ENCODE data around the gene UQCRFS1. TPM values are rescaled to one million over a fixed set of nuclear protein-coding genes. Genes with fewer than 3 reads are reported as not detected.

UQCRFS1 gene
- polyA plus RNA-seq, 1 experiment = 32.8 TPM

DNA sequence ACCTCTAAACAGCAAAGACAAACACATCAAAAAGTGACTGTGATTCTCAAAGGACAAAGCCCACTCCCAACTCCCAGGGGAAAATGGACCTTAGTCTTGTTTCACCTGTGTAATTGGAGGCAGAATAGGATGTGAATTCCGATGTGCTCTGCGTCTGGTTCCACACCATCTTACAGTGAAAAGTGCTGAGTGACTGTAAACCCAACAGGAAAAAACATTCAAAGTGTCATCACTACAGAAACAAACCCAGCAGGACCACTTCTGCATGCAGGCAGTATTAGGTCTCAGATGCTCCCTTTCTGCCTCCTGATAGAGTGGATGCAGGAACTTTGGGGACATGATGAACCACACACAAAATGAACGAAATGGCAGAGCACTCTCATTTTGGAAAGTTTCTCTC, 6.5 kb downstream of the UQCRFS1 start:
- no peaks in the 10 kb centered on the region for H3K27me3 ChIP-seq (ENCODE audit: control insufficient read depth, insufficient read depth, low read length)
- H3K36me3 ChIP-seq (ENCODE audit: control insufficient read depth, insufficient read depth, low read length) = no peaks in the 10 kb centered on the region; the same call in 1 of the 2 replicates
- DNase-seq (ENCODE audit: low read depth) = no peak
- POLR2A ChIA-PET = no interaction called here
- no peak overlapping the region for H3K4me3 ChIP-seq (ENCODE audit: low read depth, low read length)
- CTCF ChIA-PET = no interaction called here
- TF ChIP-seq, protein P1, sequence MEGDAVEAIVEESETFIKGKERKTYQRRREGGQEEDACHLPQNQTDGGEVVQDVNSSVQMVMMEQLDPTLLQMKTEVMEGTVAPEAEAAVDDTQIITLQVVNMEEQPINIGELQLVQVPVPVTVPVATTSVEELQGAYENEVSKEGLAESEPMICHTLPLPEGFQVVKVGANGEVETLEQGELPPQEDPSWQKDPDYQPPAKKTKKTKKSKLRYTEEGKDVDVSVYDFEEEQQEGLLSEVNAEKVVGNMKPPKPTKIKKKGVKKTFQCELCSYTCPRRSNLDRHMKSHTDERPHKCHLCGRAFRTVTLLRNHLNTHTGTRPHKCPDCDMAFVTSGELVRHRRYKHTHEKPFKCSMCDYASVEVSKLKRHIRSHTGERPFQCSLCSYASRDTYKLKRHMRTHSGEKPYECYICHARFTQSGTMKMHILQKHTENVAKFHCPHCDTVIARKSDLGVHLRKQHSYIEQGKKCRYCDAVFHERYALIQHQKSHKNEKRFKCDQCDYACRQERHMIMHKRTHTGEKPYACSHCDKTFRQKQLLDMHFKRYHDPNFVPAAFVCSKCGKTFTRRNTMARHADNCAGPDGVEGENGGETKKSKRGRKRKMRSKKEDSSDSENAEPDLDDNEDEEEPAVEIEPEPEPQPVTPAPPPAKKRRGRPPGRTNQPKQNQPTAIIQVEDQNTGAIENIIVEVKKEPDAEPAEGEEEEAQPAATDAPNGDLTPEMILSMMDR (IDR thresholded peaks at IDR 0.05; ENCODE audit: insufficient read depth, low read depth, low read length) = no peak

DNA sequence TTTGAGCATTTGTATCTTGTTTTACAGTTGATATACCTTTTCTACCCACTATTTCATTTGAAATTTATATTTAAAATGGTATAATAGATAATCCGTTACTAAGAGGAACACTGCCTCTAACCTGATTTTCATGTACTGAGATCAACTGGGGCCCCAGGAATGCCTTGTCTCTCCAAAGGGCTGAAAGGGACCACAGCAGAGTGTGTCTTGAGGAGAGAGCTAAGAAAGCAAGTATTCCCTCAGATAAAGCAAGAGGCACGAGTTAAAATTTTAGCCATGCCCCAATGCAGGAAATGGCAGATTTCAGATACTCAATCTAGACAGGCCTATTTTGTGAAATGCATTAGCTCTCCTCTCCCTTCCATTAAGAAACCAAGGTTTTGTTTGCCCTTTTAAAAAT, 10.7 kb downstream of the UQCRFS1 start:
- CTCF ChIA-PET = no interaction called here
- H3K27me3 ChIP-seq (ENCODE audit: control insufficient read depth, insufficient read depth, low read length) = no peaks in the 10 kb centered on the region
- DNase-seq (ENCODE audit: low read depth) = no peak
- POLR2A ChIA-PET = no interaction called here
- H3K36me3 ChIP-seq (ENCODE audit: control insufficient read depth, insufficient read depth, low read length) = no peaks in the 10 kb centered on the region; the same call in 1 of the 2 replicates
- H3K4me3 ChIP-seq (ENCODE audit: low read depth, low read length) = no peak overlapping the region
- TF ChIP-seq, protein P1 (IDR thresholded peaks at IDR 0.05; ENCODE audit: insufficient read depth, low read depth, low read length) = no peak

DNA sequence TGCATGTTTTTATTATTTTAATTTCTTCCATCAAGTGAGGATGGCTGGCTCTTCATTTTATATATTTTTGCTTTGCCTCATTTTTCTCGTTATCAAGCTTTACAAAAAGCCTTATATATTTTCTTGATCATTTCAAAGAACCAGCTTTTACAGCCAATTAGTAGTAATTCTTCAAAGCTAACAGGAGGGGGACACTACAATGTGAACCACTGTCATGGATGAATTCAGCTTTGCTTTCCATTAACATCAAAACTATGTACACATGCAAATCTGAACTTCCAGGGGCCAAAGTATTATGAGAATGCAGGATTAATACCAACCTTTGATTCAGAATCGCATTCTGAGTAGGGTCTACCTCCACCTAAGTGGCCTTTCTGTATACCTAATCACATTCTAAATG, 11.1 kb downstream of the UQCRFS1 start:
- POLR2A ChIA-PET = no interaction called here
- DNase-seq (ENCODE audit: low read depth) = no peak
- TF ChIP-seq, protein P1 (IDR thresholded peaks at IDR 0.05; ENCODE audit: insufficient read depth, low read depth, low read length) = no peak

DNA sequence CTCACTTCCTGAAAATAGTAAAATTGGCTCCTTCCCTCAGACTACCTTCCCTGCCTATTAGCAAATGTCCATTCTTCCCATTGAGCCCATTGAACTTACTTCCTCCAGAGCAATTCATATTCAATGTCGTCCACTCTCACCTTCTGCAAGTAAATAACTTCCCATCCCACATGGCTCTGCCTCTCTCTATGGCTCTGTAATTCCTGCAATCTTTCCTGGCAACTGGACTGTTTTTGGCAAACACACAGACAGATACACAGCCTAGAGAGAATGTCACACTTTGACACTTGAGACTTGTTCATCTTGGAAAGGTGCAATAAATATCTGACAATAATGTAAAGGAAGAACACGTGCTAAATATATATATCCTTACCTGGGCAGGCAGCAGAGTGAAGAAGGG, 18.3 kb downstream of the UQCRFS1 start:
- H3K27me3 ChIP-seq (ENCODE audit: control insufficient read depth, insufficient read depth, low read length) = no peaks in the 10 kb centered on the region
- TF ChIP-seq, protein P1 (IDR thresholded peaks at IDR 0.05; ENCODE audit: insufficient read depth, low read depth, low read length) = no peak
- H3K36me3 ChIP-seq (ENCODE audit: control insufficient read depth, insufficient read depth, low read length) = no peaks in the 10 kb centered on the region
- H3K4me3 ChIP-seq (ENCODE audit: low read depth, low read length) = no peak overlapping the region
- DNase-seq (ENCODE audit: low read depth) = no peak
- ChIA-PET POLR2A (no interaction called here), CTCF (no interaction called here)

More for the DNA sequence above, 11.1 kb downstream of the UQCRFS1 start:
- no peak overlapping the region for H3K4me3 ChIP-seq (ENCODE audit: low read depth, low read length)
- H3K36me3 ChIP-seq (ENCODE audit: control insufficient read depth, insufficient read depth, low read length) = no peaks in the 10 kb centered on the region; the same call in 1 of the 2 replicates
- CTCF ChIA-PET = no interaction called here
- H3K27me3 ChIP-seq (ENCODE audit: control insufficient read depth, insufficient read depth, low read length) = no peaks in the 10 kb centered on the region

DNA sequence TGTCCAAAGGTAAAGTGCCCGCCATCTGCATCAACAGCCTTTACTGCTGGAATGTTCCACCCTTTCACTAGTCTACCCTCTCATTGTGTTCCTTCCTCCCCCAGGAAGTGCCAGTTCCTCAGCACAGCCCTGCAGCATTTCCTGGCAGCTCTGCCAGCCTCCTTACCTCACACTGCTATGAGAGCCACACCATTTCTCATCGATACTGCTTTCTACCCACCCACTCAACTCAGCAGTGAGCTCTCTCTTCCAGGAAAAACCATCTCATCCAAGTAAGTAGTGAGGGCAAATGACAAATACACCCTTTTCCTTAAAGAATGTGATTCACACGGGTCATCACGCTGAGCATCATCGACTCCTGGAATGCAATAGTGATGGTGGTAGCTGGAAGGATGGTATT, 19.8 kb downstream of the UQCRFS1 start:
- POLR2A ChIA-PET = no interaction called here
- H3K4me3 ChIP-seq (ENCODE audit: low read depth, low read length) = no peak overlapping the region
- TF ChIP-seq, protein P1 (IDR thresholded peaks at IDR 0.05; ENCODE audit: insufficient read depth, low read depth, low read length) = no peak
- no peaks in the 10 kb centered on the region for H3K27me3 ChIP-seq (ENCODE audit: control insufficient read depth, insufficient read depth, low read length)
- no peaks in the 10 kb centered on the region for H3K36me3 ChIP-seq (ENCODE audit: control insufficient read depth, insufficient read depth, low read length)
- CTCF ChIA-PET = interaction anchor here (0.7 kb wide), 1 partner anchor 1113 kb away, joined by 3 read pairs; no protein-coding TSS in a partner anchor
- DNase-seq (ENCODE audit: low read depth) = no peak

Data from BJ (cell line).